Ascending aorta (tissue), 2 donors: ENCODE results near the gene FBXO5. TPM values are rescaled to one million over a fixed set of nuclear protein-coding genes. Genes with fewer than 3 reads are reported as not detected.
"Not testable (repeated sequence)": the region's sequence is repeated elsewhere in the genome, so short reads cannot be mapped to it uniquely, and the experiment has no call there.

ENCODE experiments used
- DNase-seq, 2 donors: peaks; one replicate each; pipeline ENCODE4 v3.0.0-alpha.2; 2019; ENCODE audit warnings: low spot score in 2 of 2
- H3K27ac ChIP-seq, 2 donors: fragments of 200-600 bp; sonication (generic); one replicate each; pipeline ENCODE4 v1.5.1; 2016 to 2017; ENCODE audit warnings: mild to moderate bottlenecking in 1 of 2
- H3K27me3 ChIP-seq: fragments of 200-600 bp; sonication (generic); one replicate; pipeline ENCODE4 v1.5.1; 2017
- H3K36me3 ChIP-seq, 2 donors: fragments of 200-600 bp; sonication (generic); one replicate each; pipeline ENCODE4 v1.5.1; 2016
- H3K4me1 ChIP-seq, 2 donors: fragments of 200-600 bp; sonication (generic); one replicate each; pipeline ENCODE4 v1.5.1; 2016 to 2017; ENCODE audit warnings: mild to moderate bottlenecking in 1 of 2
- H3K4me3 ChIP-seq, 2 donors: fragments of 200-600 bp; sonication (generic); one replicate each; pipeline ENCODE4 v1.5.1; 2016 to 2017; ENCODE audit warnings: mild to moderate bottlenecking in 1 of 2
- H3K9me3 ChIP-seq, 2 donors: fragments of 200-600 bp; sonication (generic); one replicate each; pipeline ENCODE4 v1.5.1; 2016
- intact Hi-C: fragments of 100-400 bp; cut with DNase I; formaldehyde crosslinking; loops from one replicate; pipeline ENCODE4 v1.15.1; 2023
- total RNA-seq: library from RNA; depleted of rRNA; stranded (reverse); fragments of >200 nt; gene quantifications from one replicate; pipeline ENCODE4 v1.1.0, GENCODE V29; 2016
- TF ChIP-seq, protein P1 (sequence below), 3 experiments: fragments of 200-600 bp in 2 of 3; fragments of 450-650 bp in 1 of 3; sonication (generic) in 2 of 3; IDR thresholded peaks; one replicate each; pipeline ENCODE4 v1.5.1; 2016 to 2019; ENCODE audit warnings: antibody characterized with exemption in 3 of 3, mild to moderate bottlenecking in 1 of 3, moderate library complexity in 1 of 3

FBXO5 gene
- total RNA-seq, 1 donor from 2014 or later = not detected

DNA sequence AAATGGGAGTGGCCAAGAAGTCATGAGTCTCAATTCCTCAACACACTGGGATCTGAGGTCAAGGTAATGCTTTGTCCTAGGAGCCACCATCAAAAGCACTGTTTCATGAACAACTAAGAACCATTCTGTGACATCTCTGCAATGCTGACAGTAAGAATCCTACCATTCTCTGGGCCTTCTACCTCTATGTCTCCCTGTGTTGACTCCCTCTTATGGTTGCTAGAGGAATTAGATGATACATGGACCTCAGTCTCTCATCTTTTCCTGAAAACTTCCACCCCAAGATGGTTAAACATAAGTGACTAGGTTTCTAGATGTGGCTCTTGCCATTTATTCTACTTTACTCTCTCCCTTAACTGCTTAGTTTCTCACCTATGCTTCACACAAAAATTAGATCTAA lies 10.6 kb upstream of the FBXO5 start:
- Histone ChIP-seq H3K36me3 (peaks cover 28 to 61% of the 10 kb centered on the region in 2 donors), H3K4me3 (no peak overlapping the region), H3K9me3 (no peaks in the 10 kb centered on the region), H3K4me1 (peaks cover 0 to 3% of the 10 kb centered on the region in 2 donors), H3K27ac (no peak overlapping the region), H3K27me3 (no peaks in the 10 kb centered on the region)
- DNase-seq = no peak
- TF ChIP-seq, protein P1, sequence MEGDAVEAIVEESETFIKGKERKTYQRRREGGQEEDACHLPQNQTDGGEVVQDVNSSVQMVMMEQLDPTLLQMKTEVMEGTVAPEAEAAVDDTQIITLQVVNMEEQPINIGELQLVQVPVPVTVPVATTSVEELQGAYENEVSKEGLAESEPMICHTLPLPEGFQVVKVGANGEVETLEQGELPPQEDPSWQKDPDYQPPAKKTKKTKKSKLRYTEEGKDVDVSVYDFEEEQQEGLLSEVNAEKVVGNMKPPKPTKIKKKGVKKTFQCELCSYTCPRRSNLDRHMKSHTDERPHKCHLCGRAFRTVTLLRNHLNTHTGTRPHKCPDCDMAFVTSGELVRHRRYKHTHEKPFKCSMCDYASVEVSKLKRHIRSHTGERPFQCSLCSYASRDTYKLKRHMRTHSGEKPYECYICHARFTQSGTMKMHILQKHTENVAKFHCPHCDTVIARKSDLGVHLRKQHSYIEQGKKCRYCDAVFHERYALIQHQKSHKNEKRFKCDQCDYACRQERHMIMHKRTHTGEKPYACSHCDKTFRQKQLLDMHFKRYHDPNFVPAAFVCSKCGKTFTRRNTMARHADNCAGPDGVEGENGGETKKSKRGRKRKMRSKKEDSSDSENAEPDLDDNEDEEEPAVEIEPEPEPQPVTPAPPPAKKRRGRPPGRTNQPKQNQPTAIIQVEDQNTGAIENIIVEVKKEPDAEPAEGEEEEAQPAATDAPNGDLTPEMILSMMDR (IDR thresholded peaks at IDR 0.05) = no peak
- intact Hi-C loops = no loop called here

DNA sequence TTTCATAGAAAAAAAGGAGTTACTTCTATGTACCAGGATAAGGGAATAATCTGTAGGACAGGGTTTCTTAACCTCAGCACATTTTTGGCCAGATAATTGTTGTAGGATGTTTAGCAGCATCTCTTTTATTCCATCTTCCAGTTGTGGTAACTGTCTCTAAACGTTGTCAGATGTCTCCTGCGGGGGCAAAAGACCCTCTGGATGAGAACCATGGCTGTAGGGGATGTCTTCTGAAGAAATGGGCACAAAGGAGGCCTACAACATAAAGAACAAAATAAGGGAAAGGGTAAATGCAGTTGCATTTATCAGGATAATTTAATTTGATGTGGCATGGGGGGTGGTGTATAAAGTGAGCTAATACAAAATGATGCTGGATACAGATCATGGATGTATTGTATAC lies 4.1 kb upstream of the FBXO5 start:
- Histone ChIP-seq H3K27ac (peak overlapping the region in 1 of 2 donors; percentile 2), H3K4me3 (no peak overlapping the region), H3K36me3 (peaks cover 5 to 18% of the 10 kb centered on the region in 2 donors), H3K4me1 (peaks cover 12 to 13% of the 10 kb centered on the region in 2 donors), H3K9me3 (no peaks in the 10 kb centered on the region), H3K27me3 (no peaks in the 10 kb centered on the region)
- intact Hi-C loops = loop anchor here (10.0 kb wide), 1 partner anchor 602 kb away; no protein-coding TSS in a partner anchor
- no peak for DNase-seq
- TF ChIP-seq, protein P1 (IDR thresholded peaks at IDR 0.05) = no peak

DNA sequence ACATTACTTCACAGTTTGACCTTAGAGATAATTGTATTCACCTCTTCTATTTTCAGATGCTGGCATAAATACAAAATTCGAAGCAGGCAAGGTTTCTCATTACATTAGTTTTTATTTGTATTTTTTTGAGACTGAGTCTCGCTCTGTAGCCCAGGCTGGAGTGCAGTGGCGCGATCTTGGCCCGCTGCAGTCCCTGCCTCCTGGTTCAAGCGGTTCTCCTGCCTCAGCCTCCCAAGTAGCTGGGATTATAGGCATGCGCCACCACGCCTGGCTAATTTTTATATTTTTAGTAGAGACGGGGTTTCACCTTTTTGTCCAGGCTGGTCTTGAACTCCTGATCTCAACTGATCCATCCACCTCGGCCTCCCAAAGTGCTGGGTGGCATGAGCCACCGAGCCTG lies 2.5 kb upstream of the FBXO5 start:
- Histone ChIP-seq H3K4me3 (peak overlapping the region in 1 of 2 donors; percentile 93), H3K4me1 (peaks cover 12 to 13% of the 10 kb centered on the region in 2 donors), H3K27ac (peak overlapping the region in 1 of 2 donors; percentile 90)
- H3K27me3 ChIP-seq, H3K36me3 ChIP-seq, H3K9me3 ChIP-seq, DNase-seq: not testable (repeated sequence)
- intact Hi-C loops = loop anchor here (10.0 kb wide), 1 partner anchor 600 kb away; no protein-coding TSS in a partner anchor

DNA sequence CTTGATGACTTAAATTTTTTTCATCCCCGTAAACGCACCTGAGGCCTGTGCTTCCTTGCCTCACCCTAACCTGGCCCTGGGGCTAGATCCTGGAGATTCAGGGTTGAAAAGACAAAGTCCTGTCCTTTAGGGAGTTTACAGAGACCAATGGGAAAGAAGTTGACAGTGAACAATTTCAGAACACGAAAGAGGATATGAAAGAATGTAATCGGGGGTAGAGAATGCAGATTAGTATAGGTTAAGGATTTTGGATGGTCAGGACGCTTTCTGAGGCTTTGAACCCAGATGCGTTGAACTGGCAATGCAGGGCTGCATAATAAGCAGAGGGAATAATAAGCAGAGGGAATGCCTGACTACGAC lies 1.7 kb upstream of the FBXO5 start:
- intact Hi-C loops = loop anchor here (5.0 to 10.0 kb wide), 2 partner anchors 38 to 600 kb away; no protein-coding TSS in a partner anchor
- peak overlapping the region; percentile 85 to 90 for H3K27ac ChIP-seq
- peak overlapping the region; percentile 63 to 93 for H3K4me3 ChIP-seq
- TF ChIP-seq, protein P1 (IDR thresholded peaks at IDR 0.05) = no peak
- H3K4me1 ChIP-seq = peaks cover 12 to 13% of the 10 kb centered on the region in 2 donors
- no peaks in the 10 kb centered on the region for H3K36me3 ChIP-seq
- DNase-seq = no peak
- H3K27me3 ChIP-seq = no peaks in the 10 kb centered on the region
- no peaks in the 10 kb centered on the region for H3K9me3 ChIP-seq

DNA sequence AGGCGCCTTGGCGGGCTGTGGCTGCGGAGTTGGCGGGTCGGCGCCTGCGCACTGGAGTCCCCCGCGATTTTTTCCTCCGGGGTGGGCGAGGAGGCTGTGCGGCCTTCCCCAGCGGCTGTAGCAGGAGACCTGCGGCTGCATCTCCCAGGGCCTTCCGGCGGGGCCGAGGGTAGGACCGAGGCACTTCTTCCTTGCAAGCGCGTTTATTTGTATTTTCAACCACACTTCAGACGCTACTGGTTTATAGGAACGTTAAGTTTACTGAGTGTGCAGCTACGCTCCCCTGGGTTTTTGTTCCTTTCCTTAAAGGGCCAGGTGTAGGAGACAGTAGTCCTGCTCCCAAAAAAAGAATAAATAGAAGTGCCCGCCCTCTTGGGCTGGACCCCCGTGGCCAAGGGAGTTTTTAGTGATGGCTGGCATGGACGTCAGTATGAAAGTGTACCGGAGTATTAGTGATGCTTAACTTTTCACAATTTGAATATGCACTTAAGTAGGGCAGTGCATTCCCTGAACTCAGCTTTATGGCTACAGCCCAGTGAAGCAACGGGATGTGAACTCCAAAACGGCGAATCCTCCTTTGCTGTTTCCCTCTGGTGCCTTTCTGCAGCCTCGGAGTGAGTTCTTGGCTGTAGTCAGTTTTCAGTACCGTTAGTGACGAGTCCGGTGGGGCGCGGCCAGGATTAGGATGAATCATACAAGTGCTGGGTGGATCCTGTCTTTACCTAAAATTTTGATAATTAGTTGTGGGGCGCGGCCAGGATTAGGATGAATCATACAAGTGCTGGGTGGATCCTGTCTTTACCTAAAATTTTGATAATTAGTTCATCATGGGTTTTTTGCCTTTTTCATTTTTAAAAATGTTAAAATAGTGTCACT lies 1.0 kb upstream of the FBXO5 start:
- Histone ChIP-seq H3K9me3 (no peaks in the 10 kb centered on the region), H3K27me3 (no peaks in the 10 kb centered on the region), H3K27ac (peak overlapping the region; percentile 85 to 90), H3K4me1 (peaks cover 12 to 13% of the 10 kb centered on the region in 2 donors), H3K36me3 (no peaks in the 10 kb centered on the region), H3K4me3 (peak overlapping the region; percentile 63 to 93)
- peak; percentile 66 to 96 for DNase-seq
- intact Hi-C loops = loop anchor here (2.0 to 10.0 kb wide), 3 partner anchors 19 to 599 kb away; partner anchors contain the start of gene MTRF1L
- TF ChIP-seq, protein P1 (IDR thresholded peaks at IDR 0.05) = no peak
